Measurements from ENCODE around the gene SIM2.

The SIM2 gene

DNA sequence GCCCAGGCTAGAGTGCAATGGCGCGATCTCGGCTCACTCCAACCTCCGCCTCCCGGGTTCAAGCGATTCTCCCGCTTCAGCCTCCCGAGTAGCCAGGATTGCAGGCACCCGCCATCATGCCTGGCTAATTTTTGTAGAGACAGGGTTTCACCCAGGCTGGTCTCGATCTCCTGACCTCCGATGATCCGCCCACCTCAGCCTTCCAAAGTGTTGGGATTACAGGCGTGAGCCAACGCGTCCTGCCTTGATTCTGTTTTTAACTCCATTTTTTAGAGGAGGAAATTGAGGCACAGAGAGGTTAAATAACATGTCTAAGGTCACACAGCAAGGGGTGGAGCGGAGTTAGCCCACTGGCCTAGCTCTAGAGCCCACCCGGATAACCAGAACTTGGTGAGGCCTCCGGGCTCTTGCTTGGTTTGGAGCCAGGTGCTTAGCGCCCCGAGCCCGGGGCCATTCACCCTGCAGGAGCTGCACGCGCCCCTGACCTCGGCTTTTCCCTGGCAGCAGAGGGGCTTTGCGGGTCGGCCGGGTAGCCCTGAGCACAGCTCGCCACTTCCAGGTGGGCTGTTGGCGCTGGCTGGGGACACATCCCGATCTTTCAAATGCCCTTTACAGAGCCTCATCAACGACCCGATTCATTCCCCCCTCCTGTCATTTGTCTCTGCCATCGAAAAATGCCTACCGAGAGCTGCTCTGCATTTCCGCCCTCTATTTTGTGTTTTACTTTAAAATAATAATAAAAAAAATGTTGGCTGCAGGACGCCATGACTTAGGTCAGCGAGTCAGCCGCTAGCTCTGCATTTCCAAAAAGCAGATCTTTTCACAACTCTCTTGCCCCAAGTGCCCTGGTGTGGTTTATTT, 11.2 kb downstream of the SIM2 start:
- in situ Hi-C loops (cut with HindIII; ENCODE audit: low sequenced_read_pairs), result no loop called here

DNA sequence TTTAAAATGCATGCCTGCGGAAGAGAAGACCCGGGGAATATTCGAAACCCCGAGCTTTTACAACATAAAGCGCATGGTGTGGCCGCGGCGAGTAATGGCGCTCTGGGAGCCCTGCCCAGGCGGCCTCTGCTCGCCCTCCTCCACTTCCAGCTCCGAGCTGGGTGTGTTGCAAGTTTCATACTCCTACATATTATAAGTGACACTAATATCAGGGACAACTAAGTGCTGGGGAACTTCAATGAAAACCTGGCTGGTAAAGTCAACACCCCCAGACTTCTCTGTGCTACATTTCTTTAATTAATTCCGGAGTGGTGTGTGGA, 11.8 kb downstream of the SIM2 start:
- in situ Hi-C loops (cut with HindIII; ENCODE audit: low sequenced_read_pairs), result no loop called here

DNA sequence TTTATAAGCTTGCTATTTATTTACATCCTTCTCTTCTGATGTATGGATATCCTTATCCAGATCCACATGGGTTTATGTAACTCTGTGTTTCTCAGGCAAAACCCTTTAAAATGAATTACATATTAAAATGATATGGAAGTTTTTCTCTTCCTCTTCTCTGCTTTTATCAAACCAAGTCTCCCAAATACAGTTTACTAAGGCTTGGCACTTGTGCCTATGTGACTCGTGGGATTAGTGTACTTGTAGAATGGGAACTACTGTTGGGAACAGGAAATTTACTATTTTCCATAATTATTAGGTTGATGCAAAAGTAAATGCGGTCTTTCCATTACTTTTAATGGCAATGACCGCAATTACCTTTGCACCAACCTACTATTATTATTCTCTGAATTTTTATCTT, 14.8 kb downstream of the SIM2 start:
- in situ Hi-C loops (cut with HindIII; ENCODE audit: low sequenced_read_pairs), result no loop called here

DNA sequence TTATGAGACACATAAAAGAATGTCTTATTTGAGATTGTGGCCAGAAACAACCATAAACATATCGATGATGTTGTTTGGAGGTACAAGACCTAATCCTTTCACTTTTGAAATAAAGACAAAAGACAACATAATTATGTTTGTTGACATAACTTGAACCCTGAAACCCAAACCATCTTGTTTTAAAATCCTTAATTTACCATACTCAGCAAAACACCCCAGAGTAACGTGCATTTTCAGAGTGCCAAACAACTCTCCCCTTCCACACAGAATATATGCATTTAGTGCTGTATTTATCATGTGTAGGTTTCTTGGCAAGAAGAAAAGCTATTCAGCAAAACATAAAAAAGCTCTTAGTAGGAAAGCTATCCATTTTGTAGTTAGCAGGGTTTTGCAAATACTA, 17.5 kb downstream of the SIM2 start:
- in situ Hi-C loops (cut with HindIII; ENCODE audit: low sequenced_read_pairs), result no loop called here

DNA sequence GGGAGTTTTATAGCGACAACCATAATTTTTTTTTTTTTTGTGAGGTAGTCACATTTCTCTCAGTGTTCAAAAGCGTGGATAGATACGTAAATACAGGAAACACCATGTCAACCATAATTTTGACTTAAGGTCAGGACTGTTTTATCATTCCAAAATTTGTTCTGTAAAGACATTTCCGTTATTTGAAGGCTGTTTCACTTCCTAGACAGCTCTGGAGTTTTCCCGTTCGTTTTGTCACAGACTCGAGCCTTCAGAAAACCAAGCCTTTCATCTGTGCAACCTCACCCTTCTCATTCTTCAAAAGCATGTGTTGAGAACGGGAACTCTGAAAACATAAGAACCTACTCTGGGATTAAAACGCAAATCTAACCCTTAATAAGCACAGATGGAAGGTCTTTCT, 17.9 kb downstream of the SIM2 start:
- in situ Hi-C loops (cut with HindIII; ENCODE audit: low sequenced_read_pairs), result no loop called here

DNA sequence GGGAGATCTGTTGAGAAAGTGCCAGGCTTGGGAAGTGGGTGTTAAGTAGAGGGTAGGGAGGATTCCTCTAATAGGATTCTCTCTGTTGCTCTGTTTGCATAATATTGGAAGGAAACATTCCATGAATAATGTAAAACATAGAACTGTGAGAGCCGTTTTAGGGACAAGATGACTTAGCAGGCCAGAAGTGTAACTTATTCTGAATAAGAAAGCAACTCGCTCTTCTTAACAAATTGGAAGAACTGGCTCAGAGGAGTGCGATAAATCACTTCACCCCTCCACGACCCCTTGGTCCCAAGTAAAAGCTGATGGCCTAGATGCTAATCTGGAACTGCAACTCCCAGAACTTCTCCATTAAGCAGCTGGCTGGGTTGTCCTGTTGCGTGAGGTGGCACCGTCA, 19.1 kb downstream of the SIM2 start:
- in situ Hi-C loops (cut with HindIII; ENCODE audit: low sequenced_read_pairs), result no loop called here

DNA sequence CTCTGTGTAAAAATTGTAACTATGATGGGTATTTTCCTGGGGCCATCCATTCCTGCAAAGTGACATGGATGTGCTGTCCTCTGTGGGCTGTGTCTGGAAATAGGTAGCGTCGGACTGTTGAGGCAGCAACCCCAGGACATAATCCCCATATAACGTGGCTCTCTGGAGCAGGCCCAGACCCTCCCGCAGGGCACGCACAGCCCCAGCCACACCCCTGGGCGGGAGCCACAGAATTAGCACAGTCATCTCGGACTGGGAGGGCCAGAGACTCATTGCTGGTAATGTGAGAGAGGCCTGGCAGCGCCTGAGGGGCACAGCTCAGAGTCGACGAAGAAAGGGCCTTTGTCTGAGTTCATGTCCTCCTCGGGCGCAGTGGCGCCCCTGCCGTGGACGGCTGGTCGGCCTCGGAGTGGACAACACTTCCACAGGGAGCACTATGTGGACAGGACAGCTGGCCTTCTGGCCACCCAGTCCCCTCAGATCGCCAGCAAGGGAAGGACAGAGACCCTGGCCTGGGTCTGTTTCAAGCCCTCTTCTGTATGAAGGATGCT, 20.1 kb downstream of the SIM2 start:
- in situ Hi-C loops (cut with HindIII; ENCODE audit: low sequenced_read_pairs), result no loop called here

DNA sequence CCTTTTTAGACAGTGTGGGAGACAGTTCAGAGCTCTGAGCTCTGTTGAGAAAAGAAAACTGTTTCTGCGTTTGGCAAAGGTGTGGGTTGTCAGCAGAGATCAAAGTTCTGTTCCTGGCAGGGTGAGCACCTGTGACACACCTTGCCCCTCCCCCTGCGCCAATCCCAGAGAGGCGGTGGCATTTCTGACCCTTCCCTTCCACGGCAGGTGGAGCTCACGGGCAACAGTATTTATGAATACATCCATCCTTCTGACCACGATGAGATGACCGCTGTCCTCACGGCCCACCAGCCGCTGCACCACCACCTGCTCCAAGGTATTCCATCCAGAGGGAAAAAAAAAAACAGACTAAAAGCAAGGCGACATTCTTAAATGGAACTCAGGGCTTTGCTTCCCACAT, 20.7 kb downstream of the SIM2 start:
- in situ Hi-C loops (cut with HindIII; ENCODE audit: low sequenced_read_pairs), result no loop called here

DNA sequence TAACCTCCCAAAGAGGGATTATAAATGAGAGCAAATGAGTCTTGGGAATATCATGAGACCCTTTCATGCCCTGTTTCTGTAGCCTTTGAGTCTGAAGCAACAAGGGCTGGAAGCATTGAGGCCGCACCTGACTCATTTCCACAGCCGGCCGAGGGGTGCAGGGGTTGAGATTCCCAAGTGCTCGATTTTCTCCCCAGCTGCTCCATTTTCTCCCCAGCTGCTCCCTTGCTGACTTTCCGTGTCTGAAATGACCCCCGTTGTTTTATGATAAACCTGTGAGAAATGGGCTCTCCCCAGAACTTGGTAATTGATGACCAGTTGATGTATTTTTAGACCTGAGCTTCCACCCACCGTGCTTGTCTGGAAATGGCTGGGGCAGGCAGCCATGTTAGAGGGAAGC, 22.9 kb downstream of the SIM2 start:
- in situ Hi-C loops (cut with HindIII; ENCODE audit: low sequenced_read_pairs), result no loop called here

DNA sequence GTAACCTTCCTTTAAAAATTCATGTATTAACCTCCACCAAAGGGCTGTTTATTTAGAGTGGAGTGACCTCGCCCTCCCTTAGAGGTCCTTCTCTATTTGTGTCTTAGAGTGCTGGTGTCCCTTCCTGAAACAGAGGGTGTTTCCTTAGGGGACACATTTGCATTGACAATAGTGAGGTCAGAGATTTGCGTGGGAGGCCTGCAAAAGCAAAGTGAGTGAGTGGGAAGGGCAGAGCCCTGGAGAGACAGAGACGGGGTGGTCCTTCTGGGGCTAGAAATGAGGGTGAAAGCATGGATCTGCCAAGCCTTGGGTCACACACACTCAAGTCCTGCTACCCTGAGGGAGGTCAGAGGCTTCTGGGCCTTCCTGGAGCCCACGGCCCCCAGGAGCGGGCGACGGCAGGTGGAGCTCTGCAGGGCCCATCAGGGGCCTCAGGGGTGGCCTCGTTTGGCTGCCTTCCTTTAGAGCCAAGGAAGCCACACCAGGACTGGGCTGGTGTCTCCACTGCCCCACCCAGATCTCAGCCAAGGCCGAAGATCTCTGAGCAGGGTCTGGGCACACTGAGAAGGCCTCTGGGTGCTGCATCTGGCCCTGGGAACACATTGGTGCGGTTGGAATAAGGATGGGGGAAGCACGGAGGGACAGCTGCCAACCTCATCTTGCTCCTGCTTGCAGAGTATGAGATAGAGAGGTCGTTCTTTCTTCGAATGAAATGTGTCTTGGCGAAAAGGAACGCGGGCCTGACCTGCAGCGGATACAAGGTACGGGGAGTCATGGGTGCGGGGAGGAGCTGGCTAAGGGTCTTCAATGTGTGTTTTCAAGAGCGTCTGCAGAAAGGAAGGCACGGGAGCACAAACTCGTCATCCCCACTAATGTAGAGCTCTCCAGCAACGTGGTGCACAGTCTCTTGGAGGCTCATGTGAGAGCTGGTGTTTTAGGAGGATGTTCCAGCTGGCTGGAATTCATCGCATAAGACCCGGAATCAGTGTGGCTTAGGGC, 23.8 kb downstream of the SIM2 start:
- in situ Hi-C loops (cut with HindIII; ENCODE audit: low sequenced_read_pairs), result no loop called here

DNA sequence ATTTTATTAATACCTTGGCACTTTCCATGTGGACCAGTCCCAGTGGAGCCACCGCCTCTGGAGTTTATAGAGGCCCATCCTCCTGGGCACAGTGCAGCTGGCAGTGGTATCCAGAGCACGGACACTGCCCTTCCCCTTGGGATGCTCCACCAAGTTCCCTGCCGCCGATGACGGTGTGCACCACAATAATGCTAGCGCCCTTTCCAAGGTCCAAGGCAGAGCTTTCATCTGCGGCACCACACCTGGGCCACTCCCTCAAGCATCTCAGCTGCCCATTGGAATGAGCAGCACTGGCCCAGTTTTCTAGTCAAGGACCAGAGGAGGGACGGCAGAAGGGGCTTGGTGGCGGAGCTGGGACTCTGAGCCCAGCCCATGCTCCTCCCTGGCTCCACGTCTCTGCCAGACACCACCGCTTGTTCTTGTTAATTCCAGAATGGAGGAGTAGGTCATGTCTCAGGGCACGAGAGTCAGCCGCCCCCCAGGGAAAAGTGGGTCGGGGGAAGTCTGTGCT, 24.5 kb downstream of the SIM2 start:
- in situ Hi-C loops (cut with HindIII; ENCODE audit: low sequenced_read_pairs), result no loop called here

DNA sequence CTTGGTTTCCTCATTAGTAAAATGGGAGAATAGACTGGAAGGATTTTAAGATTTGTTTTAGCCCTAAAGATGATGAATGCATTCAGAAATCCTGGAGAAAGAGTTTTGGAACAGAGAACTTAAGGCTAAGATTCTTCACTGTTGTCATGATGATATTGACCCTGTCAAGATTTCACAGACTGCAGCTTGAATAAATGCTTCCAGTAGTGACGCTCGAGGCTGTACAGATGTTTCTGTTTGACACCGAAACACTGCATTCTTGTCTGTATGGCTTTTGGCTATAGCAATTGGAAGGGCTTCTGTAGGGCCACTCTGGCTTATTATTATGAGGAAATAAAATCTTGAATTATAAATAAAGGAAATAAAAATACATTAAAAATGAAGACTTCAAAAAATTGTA, 25.7 kb downstream of the SIM2 start:
- in situ Hi-C loops (cut with HindIII; ENCODE audit: low sequenced_read_pairs), result no loop called here

DNA sequence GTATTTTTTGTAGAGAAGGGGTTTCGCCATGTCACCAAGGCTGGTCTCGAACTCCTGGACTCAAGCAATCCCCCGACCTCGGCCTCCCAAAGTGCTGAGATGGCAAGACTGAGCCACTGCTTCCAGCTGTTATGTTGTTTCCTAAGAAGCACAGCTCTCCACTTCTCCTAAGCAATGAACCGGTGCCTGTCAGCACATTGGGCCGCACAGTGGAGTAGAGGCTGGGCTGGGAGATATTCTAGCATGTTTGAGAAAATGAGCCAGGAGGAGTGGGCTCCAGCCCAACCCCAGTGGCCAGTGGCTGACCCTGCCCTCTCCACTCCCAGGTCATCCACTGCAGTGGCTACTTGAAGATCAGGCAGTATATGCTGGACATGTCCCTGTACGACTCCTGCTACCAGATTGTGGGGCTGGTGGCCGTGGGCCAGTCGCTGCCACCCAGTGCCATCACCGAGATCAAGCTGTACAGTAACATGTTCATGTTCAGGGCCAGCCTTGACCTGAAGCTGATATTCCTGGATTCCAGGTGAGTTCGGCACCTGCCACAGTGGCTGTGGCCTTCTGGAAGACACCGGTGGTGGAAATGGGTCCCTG, 27.0 kb downstream of the SIM2 start:
- in situ Hi-C loops (cut with HindIII; ENCODE audit: low sequenced_read_pairs), result no loop called here

DNA sequence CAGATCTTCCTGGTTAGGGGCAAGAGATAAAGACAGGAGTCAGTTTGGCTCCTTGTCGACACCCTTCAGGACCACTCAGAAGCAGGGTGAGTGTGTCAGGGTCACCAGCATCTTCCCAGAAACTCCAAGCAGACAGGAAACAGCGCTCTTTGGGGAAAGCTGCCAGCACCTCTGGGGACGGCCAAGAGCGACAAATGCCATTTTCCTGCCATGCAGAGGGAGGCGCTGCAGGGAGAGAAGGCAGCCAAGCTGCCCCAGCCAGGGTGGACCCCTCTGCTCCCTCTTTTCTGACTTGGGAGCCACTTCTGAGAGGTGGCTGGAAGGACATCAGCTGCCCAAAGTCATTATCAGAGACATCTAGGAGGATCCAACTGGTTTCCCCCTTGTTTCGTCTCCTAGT, 29.0 kb downstream of the SIM2 start:
- in situ Hi-C loops (cut with HindIII; ENCODE audit: low sequenced_read_pairs), result no loop called here

DNA sequence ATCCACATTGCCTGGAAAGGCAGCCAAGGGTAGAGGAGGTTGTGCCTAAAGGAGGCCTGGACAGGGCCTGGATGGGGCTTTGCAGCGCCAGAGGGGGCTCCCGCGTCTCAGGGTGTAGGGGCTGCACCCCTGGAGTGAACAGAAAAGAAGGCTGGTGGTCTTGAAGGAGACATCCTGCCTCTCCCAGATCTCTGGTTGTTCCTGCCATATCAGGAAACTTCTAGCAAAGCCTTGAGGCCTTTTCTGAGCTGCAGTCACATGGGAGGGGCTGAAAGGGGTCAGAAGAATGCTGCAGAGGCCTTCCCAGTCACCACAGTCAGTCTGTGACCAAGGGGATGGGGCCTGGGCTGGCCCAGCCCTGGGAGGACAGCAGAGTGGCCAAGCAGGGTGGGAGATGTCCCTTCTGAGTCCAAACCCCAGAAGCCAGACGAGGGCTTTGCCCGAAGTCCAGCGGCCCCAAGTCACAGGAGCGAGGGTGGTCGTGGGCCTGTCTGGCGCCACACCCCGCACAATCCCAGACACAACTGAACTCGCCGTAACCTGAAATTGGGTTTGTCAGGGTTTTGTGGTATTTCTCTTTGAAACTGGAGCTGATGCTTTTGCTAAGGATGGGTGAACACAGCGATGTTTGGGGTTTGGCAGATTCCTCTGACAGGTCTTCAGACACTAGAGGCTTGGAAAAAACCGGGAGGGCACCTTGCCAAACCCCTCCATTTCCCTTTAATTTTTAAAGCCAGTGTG, 29.6 kb downstream of the SIM2 start:
- in situ Hi-C loops (cut with HindIII; ENCODE audit: low sequenced_read_pairs), result no loop called here

DNA sequence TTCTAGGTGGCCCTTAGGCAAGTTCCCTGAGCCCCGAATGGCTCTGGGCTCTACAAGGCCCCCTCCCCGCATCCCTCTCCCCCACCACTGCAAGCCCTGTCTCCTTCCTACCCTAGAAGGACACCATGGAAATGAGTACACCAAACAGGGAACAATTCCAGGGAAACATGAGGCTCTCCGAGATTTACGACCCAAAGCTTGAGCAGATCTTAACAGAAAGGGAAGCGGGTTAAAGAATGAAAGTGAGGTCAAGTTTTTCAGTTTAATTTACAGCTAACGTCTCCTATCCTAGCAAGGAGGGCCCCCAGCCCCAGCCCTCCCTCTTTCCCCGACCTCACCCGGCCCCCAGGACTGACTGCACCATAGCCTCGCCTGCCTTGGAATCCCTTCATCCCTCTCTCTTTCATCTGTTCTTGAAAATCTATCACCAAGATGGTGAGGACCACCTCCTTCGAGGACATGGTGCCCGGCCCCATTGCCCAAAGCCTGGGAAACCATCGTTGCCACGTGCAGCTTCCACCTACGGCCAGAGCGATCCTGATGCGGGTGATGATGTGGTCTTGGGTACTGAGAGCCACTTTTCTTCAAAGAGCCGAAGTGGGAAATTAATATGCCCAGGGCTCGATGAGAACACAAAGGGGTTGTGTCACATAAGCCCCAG, 30.5 kb downstream of the SIM2 start:
- in situ Hi-C loops (cut with HindIII; ENCODE audit: low sequenced_read_pairs), result no loop called here

DNA sequence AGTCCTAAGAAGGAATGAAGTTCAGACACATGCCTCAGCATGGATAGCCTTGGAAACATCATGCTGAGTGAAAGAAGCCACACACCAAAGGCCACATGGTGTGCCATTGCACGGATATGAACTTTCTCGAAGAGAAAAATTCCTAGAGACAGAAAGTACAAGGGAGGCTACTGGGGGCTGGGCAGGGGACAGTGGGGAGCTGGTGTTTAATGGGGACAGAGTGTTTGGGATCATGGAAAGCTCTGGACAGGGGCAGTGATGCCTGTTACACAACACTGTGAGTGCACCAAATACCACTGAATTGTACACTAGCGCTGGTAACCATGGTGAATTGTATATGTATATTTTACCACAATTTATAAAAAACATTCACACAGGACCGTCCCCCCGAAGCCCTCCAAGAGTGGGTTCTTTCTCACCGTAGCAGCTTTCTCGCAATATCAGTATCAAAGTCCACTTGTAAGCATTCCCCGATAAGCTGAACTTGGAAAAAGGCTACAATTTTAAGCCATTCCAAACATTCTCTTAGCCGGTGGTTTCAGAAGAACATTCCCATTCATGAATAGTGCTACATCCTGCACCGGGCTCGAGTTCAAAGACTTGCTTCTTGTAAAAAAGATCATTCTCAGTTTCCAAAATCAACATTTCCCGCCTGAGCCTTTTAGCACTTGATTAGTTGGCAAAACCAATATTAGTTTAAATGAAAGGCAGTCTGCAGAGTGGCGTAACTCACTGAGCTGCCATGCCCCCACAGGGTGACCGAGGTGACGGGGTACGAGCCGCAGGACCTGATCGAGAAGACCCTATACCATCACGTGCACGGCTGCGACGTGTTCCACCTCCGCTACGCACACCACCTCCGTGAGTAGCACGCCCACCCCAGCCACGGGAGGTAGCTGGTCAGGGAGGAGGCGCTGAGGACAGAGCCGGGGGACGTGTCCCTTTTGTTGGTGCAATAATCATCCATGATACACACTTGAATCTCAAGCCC, 31.7 kb downstream of the SIM2 start:
- in situ Hi-C loops (cut with HindIII; ENCODE audit: low sequenced_read_pairs), result no loop called here

DNA sequence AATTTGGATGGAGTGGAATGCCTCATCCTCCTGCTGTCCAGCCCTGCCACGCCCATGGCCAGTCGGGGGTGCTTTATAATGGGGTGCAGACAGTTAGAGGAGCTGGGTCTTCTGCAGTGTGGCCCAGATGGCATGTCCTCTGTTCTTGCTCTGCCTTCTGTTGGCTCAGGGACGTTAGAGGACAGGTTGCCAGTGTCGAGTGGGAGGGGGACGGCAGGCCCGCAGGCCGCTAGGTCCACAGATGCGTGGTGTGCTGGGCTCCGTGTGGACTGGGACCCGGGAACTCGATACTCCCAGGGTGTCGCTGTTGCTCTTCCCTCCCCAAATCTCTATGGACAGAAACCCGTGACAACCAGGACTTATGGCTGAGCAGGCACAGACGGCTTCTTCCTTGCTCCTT, 33.3 kb downstream of the SIM2 start:
- in situ Hi-C loops (cut with HindIII; ENCODE audit: low sequenced_read_pairs), result no loop called here

DNA sequence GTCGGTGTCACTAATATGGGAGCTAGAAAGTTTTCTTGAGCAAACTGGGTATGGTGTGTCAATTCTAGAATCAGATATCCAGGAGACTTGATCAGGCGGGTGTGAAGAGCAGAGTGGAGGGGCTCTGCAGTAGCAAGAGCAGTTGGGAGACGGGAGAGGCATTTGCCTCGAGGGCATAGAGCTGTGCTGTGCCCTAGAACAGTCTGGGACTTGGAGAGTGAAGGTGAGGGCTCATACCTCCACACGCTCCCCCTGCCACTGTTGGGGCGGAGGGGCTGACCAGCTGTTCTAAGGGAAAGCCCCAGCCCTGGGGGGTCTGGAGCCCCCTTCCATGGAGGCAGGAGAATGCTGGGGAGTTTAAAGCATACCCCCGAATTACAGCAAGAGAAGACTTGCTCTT, 33.8 kb downstream of the SIM2 start:
- in situ Hi-C loops (cut with HindIII; ENCODE audit: low sequenced_read_pairs), result no loop called here
